LoVo (cell line): ENCODE measurements around the gene TMPRSS3.

Experiments
- DNase-seq: peaks from one replicate; pipeline ENCODE4 v3.0.0-alpha.2; 2016; ENCODE audit warnings: low spot score

The TMPRSS3 gene

GRCh38 chr21:42370894-42371654 is 24.8 kb downstream of the TMPRSS3 start:
- no peak for DNase-seq

GRCh38 chr21:42369821-42370220 is 26.0 kb downstream of the TMPRSS3 start:
- DNase-seq, result no peak

GRCh38 chr21:42367367-42368165 is 28.3 kb downstream of the TMPRSS3 start:
- no peak for DNase-seq

GRCh38 chr21:42366292-42367010 is 29.4 kb downstream of the TMPRSS3 start, which contains the start of gene TFF1:
TFF1 (minus strand) TSS chr21:42366535; CDS start chr21:42366495, 40 bp downstream.
- DNase-seq, result peak; percentile 43

- no peak for DNase-seq
Measured at GRCh38 chr21:42365770-42366169, 30.1 kb downstream of the TMPRSS3 start.

GRCh38 chr21:42364304-42364865 is 31.5 kb downstream of the TMPRSS3 start:
- no peak for DNase-seq

- DNase-seq, result peak; percentile 19
Measured at GRCh38 chr21:42363312-42363711, 32.5 kb downstream of the TMPRSS3 start.

- no peak for DNase-seq
Measured at GRCh38 chr21:42362700-42363099, 33.2 kb downstream of the TMPRSS3 start.

- DNase-seq, result no peak
Measured at GRCh38 chr21:42362198-42362597, 33.7 kb downstream of the TMPRSS3 start.

- no peak for DNase-seq
Measured at GRCh38 chr21:42361286-42361685, 34.6 kb downstream of the TMPRSS3 start.

GRCh38 chr21:42360317-42360716 is 35.5 kb downstream of the TMPRSS3 start:
- DNase-seq, result peak; percentile 47

- no peak for DNase-seq
Measured at GRCh38 chr21:42358937-42359336, 36.9 kb downstream of the TMPRSS3 start.

- DNase-seq, result no peak
Measured at GRCh38 chr21:42358261-42358660, 37.6 kb downstream of the TMPRSS3 start.

- no peak for DNase-seq
Measured at GRCh38 chr21:42357307-42357706, 38.5 kb downstream of the TMPRSS3 start.

- DNase-seq, result no peak
Measured at GRCh38 chr21:42356650-42357049, 39.2 kb downstream of the TMPRSS3 start.

GRCh38 chr21:42356046-42356445 is 39.8 kb downstream of the TMPRSS3 start:
- no peak for DNase-seq

- DNase-seq, result no peak
Measured at GRCh38 chr21:42353623-42354022, 42.2 kb downstream of the TMPRSS3 start.

GRCh38 chr21:42352441-42353095 is 43.3 kb downstream of the TMPRSS3 start:
- DNase-seq, result peak; percentile 32

GRCh38 chr21:42351626-42352440 is 44.0 kb downstream of the TMPRSS3 start:
- no peak for DNase-seq

- DNase-seq, result peak; percentile 63
Measured at GRCh38 chr21:42350927-42351426, 44.9 kb downstream of the TMPRSS3 start, which contains the start of gene TFF2. TFF2 (minus strand) TSS chr21:42350994; CDS start chr21:42350957, 37 bp downstream.
